ENCODE measurements around the gene CYP27A1.

CYP27A1 gene

DNA sequence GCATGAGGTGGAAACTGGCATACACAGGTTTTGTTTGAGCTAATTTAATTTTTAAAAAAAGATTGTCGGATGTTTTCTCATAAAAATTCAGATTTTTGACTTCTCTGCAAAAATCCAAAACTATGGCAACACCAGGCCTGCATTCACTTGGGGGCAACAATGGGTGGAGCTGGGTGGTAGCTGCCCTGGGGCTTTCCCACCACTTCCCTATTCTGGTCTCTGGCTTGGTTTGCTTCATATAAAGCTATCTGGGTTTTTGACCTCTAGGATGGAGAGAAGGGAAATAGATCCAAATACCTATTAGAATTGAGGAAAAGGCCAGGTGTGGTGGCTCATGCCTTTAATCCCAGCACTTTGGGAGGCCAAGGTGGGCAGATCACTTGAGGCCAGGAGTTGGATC, 5.5 kb upstream of the CYP27A1 start:
- DNase-seq, result peak; percentile 31

DNA sequence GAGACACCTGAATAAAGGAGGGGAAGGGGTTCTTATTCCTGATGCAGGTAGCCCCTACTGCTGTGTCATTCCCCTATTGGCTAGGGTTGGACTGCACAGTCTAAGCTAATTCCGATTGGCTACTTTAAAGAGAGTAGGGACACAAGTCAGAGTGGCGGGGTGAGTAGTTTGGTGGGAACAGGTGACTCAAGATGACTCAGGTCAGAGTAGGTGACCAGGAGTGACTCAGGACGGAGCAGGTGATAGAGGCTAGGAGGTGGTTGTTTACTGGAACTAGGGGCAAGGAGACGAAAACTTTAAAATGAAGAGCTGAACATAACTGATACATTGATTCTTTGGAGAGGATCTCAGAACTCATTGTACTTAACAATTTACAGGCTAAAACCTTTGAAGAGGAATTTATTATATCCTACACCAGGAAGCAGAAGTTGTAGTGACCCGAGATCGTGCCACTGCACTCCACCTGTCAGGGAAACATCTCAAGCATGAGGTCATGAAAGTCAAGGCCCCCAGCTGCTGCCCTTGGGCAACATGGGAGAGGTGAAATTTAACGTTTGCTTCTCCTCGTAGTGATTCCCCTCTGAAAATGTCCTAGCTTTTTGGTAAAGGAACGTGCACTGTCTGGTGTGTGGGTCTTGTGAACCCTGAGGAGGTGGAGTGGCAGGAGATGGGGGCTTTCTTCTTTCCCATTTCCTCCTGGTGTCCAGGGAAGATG, 4.5 kb upstream of the CYP27A1 start:
- DNase-seq, result no peak

DNA sequence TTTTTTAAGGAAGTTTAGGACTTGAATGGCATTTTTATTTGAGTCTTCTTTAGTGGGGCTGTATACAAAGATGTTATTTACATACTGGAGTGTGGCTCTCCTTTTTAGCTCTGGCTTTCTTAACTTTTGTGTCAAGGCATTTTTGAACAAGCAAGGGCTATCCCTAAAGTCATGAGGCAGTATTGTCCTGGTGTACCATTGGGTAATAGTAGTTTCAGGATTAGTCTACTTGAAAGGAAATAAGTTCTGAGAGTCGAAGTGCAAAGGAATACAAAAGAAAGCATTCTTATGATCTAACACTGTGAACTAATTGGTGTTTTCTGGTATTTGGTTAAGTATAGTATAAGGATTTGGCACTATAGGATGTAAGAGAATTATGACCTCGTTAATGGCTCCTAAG, 1.9 kb upstream of the CYP27A1 start:
- DNase-seq, result peak; percentile 75

DNA sequence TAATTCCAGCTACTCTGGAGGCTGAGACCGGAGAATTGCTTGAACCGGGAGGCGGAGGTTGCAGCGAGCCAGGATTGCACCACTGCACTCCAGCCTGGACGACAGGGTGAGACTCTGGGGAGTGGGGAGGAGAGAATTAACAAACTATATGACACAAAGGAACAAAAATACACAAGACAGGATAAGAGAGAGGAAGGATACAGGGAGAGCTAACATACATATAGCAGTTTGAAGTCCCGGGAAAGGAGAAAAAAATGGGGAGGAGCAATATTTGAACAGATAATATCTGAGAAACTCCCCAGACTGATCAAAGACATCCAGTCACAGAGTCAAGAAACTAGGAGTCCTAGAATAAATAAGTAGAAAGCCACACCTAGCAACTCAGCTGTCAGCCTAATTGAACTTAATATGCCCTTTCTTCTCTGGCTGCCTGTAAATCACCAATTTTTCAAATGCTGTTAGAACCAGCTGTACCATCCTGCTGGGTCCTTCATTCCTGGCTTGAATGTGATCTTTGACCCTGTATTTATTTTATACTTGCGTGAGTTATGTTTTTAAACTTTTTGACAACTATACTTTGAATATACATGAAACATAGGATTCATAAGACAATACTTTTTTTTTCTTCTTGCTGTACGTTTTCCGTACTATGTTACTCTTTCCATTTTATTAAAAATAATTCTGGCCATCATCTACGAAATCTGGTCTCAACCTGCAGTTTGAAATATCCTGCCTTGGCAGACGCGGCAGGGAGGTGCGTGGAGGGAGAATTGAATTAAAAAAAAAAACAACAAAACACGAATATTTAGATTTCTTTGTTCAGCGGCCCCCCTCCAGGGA, 876 bp upstream of the CYP27A1 start:
- peak; percentile 28 for DNase-seq

DNA sequence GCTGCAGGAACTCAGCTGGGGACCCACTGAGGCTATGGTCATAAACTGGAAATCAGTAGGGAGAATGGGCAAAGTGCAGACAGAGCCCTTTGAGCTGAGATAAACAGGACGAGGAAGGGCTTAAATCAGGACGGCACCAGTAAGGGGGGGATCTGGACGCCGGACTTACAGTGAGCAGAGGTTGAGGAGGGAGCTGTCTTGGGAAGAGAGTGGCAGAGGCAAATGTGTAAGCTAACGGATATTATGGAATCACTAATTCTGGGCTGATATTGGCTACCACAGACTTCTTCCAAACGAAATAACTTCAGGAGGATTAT, 539 bp downstream of the CYP27A1 start:
- peak; percentile 32 for DNase-seq

DNA sequence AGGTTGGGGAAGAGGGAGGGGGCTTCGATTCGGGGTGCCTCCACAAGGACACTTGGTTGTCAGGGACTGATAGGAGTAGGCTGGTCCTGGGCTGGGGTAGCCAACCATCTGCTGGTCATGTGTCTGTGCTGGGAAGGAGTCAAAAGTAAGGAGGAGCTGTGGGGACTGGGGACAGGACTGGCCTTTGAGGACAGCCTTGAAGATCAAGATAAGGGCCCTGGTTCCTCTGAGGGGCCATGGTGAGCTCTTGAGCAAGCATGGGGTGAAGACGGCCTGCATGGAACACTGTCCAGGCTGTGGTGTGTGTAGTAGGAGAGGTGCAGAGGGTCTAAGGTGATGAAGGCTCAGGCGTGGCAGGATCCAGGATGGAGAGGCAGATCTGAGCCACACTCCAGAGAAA, 1.7 kb downstream of the CYP27A1 start:
- peak; percentile 43 for DNase-seq

DNA sequence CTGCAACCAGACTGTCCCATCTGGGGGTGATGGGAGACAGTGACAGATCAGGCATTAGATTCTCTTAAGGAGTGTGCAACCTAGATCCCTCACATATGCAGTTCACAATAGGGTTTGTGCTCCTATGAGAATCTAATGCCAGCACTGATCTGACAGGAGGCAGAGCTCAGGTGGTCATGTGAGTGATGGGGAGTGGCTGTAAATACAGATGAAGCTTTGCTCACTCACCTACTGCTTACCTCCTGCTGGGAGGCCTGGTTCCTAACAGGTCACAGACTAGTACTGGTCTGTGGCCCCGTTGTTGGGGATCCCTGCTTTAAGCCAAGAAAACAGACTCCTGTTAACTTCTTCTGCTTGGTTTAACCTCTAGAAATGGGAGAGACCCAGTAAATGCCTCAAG, 3.2 kb downstream of the CYP27A1 start:
- no peak for DNase-seq

DNA sequence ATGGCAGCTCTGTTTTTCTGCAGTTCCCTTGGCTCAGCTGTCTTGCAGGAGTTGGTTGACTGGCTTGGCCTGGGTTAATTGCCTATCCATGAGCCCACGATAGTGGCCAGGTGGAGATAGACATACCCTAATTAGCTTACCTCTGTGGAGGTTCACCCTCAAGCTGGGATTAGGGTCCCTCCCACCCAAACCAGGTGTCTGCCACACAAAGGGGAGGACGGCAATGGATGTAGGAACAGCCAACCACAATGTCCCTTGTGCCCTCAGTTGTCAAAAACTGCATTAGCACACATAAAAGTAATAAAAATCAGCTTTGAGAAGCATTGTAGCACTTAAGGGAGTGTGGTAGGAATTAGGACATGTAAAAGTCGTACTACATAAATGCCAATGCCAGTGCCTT, 4.2 kb downstream of the CYP27A1 start:
- no peak for DNase-seq

DNA sequence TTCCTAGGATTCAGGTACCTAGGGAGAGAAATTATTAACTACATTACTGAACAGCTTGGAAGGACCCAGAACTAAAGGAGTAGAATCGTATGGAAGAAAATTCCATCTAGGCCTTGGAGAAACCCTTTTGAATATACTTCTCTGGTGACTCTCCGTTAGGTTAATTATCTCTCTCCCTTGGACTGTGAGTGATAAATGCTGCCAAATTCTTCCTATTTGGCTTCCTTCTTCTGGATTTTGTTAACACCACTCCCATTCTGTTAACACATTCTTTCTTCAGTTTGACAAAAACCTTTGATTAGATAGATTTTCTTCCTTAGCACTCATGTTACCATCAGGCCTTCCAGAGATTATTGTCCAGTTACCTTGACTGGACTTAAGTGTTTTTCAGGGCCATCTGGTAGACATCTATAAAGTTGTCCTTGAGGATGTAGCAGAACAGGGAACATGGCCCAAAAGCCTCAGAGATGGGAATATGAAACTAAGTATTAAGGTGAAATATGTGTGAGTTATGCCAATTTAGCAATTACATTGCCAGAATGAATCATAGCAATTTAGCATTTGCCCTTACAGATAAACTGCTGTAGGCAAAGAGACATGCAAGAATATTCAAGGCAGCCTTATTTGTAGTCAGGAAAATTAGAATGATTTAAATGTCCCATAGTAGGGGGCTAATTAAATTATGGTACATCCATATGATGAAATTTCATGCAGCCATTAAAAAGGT, 6.7 kb downstream of the CYP27A1 start:
- peak; percentile 49 for DNase-seq

DNA sequence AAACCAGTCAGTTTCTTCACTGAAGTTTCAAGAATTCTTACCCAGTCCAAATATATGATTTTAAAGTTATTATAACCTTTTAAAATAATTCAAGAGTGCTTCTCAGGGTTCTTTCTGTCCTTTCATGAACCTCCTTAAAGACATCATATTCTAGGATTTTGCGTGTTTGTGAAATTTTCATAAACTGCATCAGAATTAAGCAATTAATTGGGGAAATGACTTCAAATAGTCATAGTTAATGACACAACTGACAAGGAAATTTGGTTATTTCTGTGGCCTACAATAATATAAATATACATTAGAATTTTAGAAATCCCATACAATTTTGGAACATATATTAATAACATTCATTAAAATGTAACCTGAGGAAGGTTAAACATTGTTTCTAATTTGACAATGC, 10.5 kb downstream of the CYP27A1 start:
- peak; percentile 63 for DNase-seq

DNA sequence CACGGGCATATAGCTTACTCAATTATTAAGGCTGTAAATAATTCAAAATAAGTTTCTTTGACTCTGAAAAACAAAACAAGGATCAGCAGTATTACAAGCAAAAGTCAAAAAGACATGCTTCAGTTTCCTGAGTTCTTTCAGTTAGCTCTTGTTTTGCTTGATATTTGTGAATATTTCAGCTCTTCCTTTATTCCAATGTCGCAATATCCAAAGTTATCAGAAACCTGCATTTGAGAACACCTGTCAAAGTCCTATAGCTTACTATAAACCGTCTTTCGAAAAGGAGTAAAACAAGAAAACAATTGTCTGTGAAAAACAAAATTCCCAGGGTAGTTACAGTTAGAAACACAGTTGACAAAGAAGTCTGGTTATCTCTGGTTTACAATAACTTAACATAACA, 14.7 kb downstream of the CYP27A1 start:
- no peak for DNase-seq

DNA sequence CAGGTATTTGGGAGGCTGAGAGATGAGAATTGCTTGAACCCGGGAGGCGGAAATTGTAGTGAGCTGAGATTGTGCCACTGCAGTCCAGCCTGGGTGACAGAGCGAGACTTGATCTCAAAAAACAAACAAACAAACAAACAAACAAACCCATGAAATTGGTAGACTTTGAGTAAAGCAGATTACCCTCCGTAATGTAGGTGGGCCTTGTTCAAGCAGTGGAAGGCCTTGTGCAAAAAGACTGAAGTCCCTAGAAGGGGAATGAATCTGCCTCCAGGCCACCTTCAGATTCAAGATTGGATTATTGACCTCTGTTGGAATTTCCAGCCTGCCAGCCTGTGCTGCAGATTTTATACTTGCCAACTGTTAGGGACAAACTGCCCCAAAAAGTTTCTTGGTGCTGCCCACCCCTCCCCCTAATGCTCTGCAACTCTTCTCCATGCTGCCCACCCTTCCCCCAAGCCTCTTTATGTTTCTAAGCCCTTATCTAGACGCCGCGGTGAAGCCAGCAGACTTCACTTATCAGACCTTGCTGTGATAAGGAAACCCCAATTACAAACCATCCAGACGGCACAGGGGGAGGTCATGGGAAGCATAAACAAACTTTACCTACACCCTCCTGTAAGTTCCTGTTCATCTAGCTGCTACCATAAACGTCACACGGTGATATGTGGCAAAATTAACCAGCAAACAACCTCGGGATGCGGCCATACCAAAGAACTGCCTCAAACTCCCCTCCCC, 17.0 kb downstream of the CYP27A1 start:
- DNase-seq, result no peak

DNA sequence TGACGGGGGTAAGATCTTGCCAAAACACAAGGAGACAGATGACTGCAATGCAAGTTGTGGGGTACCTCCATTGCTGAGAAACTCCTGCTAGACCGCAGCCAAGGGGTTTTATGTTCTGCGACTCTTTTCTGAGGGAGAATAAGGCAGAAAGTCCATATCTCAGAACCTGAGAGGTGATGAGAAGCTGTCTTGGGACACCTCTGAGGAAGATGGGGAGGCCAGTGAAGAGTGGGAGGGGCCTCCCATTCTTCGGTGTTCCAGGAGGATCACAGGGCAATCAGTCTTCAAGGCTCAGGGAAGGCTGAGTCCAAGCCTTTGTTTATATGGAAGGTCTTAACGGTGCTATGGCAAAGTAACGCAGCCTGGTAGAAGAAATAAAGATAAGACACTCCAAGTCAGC, 18.0 kb downstream of the CYP27A1 start:
- no peak for DNase-seq

DNA sequence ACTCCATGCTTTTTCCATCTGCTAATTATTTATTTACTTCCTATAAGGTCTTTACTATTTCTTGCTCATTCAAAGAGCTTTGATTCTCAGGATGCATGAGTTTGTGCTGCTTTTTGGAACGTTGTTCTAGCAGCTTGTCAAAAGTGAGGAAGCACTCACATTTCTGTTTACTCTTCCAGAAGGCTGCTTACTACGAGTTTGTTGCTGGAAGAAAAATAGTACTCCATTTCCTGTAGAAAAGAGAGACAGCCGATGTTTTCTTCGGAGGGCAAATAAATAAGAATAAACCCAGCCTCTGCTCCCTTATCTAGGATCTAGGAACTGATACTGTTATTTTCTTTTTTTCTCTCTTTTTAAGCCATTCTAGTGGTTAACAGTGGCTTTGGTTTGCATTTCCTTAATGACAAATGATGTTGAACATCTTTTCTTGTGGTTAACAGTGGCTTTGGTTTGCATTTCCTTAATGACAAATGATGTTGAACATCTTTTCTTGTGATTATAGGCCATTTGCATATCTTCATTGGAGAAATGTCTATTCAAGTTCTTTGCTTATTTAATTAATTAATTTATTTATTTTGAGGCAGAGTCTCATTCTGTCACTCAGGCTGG, 20.5 kb downstream of the CYP27A1 start:
- no peak for DNase-seq

DNA sequence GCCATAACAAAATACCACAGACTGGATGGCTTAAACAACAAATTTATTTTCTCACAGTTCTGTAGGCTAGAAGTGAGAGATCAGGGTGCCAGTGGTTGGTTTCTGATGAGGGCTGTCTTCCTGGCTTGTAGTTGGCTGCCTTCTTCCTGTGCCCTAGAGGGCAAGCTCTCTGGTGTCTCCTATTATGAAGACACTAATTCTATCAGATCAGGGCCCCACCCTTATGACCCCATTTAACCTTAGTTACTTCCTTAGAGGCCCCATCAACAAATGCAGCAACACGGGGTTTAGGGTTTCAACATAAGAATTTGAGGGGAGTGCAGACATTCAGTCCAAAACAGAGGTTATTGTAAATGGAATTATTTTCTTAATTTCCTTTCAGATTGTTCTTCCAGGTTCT, 22.9 kb downstream of the CYP27A1 start:
- DNase-seq, result no peak

DNA sequence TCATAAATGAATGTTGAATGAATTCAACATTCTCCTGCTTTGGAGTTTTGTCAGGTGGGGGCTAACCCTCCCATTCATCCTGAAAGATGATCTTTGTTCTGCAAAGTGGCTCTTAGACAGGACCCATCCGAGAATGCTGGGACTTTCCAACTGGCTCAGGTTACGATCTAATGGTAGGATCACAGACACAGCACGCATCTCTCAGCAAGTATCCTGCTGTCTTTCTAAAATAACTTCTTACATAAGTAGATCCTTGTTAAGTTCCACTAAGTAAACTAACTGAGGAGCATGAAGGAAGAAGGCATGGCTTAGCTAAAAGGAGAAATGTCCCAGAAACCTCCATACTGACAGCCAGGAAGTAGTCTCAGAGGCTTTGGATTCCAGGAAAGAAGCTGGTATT, 23.7 kb downstream of the CYP27A1 start:
- no peak for DNase-seq

DNA sequence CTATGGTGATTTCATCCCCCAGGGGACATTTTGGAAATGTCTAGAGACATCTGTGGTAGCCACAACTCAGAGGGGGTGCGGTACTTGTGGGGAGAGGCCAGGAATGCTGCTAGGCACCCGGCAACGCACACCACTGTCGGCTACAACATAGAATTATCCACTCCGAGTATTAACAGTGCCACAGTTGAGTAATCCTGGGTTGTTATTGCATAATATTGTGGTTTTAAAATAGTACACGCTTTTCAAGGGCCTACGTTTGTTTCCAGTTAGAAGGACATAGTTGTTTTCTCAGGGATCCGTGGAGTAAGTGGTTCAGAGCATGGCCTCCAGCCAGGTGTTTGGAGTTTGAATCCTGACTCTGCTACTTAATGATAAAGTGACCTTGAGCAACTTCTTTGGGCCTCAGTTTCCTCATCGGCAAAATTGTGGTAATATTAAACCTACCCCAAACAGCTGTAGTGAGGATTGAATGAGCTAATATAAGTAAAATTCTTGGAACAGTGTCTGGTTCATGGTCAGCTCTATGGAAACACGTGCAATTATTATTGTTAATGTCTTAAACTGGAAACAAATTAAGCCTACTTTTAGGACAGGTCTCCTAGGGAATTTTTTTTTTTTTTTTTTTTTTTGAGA, 24.5 kb downstream of the CYP27A1 start:
- DNase-seq, result peak; percentile 81

DNA sequence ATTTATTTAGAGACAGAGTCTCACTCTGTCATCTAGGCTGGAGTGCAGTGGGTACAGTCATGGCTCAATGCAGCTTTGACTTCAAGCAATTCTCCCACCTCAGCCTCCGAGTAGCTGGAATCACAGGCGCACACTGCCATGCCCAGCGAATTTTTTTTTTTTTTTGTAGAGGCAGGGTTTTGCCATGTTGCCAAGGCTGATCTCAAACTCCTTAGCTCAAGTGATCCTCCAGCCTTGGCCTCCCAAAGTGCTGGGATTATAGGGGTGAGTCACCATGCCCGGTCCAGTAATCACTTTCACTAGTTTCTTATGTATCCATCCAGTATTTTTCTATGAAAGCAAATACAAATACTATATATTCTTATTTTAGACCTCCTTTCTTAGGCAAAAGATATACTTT, 25.7 kb downstream of the CYP27A1 start:
- peak; percentile 22 for DNase-seq

DNA sequence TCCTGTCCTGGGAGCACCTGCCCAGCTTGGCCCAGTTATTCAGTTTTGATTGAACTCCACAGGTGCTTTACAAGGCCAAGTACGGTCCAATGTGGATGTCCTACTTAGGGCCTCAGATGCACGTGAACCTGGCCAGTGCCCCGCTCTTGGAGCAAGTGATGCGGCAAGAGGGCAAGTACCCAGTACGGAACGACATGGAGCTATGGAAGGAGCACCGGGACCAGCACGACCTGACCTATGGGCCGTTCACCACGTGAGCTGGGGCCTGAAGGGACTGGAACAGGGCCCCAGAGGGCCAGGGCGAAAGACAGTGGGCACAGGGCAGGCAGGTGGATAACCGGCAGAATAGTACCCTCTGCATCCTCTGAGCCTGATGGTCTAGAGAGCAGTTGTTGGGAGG, 27.6 kb downstream of the CYP27A1 start:
- DNase-seq, result no peak

DNA sequence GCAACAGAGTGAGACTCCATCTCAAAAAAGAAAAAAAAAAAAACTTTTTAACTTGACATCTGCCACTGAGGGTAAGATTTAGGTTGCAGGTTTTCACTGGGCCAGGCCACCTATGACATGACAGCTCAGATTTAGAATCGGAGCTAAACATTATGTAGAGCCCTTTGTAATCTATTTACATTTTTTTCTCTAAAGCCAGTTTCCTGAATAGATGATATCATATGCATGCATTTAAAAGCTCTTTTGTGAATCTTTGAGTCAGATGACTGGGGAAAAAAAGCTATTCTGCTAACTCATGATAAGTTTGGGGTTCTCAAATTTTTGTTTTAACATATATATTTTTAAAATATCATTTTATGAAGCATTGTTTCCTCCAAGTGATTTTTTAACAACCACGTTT, 28.3 kb downstream of the CYP27A1 start:
- peak; percentile 56 for DNase-seq

DNA sequence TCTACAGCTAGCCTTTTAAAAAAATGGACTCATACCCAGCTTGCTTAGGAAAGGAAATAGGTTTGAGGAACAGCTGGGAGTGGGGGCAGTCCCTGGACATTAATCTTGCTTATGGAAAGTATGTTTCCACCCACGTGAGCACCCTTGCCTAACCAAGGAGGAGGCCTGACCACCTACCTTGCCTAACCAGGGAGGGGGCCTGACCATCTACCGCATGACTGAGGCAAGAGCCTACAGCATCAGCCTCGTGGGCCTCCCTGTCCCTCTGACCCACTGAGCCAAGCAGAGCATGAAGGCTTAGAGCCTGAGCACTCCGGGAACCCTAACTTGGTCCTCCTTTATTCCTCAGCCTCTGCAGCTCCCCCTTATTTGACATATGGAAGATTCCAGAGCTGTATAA, 29.4 kb downstream of the CYP27A1 start:
- DNase-seq, result peak; percentile 99

DNA sequence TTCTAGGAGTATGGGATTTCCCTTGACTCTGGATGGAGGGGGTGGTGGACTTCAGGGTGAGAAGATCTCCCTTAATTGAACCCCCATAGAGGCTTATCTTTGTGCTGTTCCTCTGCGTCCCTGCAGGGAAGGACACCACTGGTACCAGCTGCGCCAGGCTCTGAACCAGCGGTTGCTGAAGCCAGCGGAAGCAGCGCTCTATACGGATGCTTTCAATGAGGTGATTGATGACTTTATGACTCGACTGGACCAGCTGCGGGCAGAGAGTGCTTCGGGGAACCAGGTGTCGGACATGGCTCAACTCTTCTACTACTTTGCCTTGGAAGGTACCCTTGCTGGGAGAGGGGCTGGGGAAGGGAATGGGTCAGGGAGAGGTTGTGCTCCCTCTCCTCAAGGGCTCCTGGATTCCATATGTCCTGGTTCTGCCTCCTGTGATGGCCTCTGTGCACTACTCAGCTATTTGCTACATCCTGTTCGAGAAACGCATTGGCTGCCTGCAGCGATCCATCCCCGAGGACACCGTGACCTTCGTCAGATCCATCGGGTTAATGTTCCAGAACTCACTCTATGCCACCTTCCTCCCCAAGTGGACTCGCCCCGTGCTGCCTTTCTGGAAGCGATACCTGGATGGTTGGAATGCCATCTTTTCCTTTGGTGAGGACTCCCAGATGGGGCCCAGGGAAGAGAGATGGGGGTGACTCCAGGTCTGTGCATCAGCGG, 30.3 kb downstream of the CYP27A1 start:
- no peak for DNase-seq
